Measurements from ENCODE around the gene CAMK1D. TPM values are rescaled to one million over a fixed set of nuclear protein-coding genes. Genes with fewer than 3 reads are reported as not detected.

Gene CAMK1D
- total RNA-seq, 2 experiments from 2014 or later: 28.8 to 35.3 TPM

GRCh38 chr10:12592967-12593366, 243.6 kb downstream of the CAMK1D start:
- TF ChIP-seq CTCF (IDR thresholded peaks at IDR 0.05): no peak
- Mint-ChIP-seq H3K36me3 (ENCODE audit: low read depth) (peaks cover 8% of the 10 kb centered on the region), H3K4me1 (ENCODE audit: low read depth) (peaks cover 98% of the 10 kb centered on the region), H3K9me3 (peaks cover 3% of the 10 kb centered on the region), H3K27ac (peak overlapping the region; percentile 96), H3K4me3 (no peak overlapping the region), H3K27me3 (no peaks in the 10 kb centered on the region)
- no peaks in the 10 kb centered on the region for H3K36me3 ChIP-seq (ENCODE audit: insufficient read depth, low read length)
- H3K4me3 ChIP-seq (ENCODE audit: low read length): no peak overlapping the region
- no peak overlapping the region for H3K27ac ChIP-seq (ENCODE audit: low read depth in 1 of 2, low read length in 2 of 2)
- ATAC-seq (ENCODE audit: poor library complexity) (no peak), DNase-seq (no peak)
- ChIA-PET POLR2A (interaction anchor here (1.3 kb wide), 1 partner anchor 243 kb away, joined by 3 read pairs; the partner anchor contains the start of gene CAMK1D), CTCF (no interaction called here)
- intact Hi-C loops (cut with DNase I, micrococcal nuclease): loop anchor here in 1 of 2 experiments (2.0 to 5.0 kb wide), 3 partner anchors 14 to 146 kb away; no protein-coding TSS in a partner anchor
- H3K27me3 ChIP-seq (ENCODE audit: control insufficient read depth in 1 of 2, insufficient read depth in 2 of 2, low read length in 2 of 2): no peaks in the 10 kb centered on the region
- peaks cover 66% of the 10 kb centered on the region for H3K4me1 ChIP-seq (ENCODE audit: insufficient read depth, low read length)
- no peaks in the 10 kb centered on the region for H3K9me3 ChIP-seq (ENCODE audit: control insufficient read depth in 1 of 2, insufficient read depth in 1 of 2, low read length in 2 of 2)

- no peak for TF ChIP-seq CTCF (IDR thresholded peaks at IDR 0.05)
- H3K9me3 ChIP-seq (ENCODE audit: control insufficient read depth in 1 of 2, insufficient read depth in 1 of 2, low read length in 2 of 2): no peaks in the 10 kb centered on the region
- ATAC-seq (ENCODE audit: poor library complexity) (peak; percentile 80), DNase-seq (peak in 12 of 14 experiments; percentile 7 to 82 (median 30))
- Mint-ChIP-seq H3K4me1 (ENCODE audit: low read depth) (peaks cover 96% of the 10 kb centered on the region), H3K27me3 (no peaks in the 10 kb centered on the region), H3K4me3 (peak overlapping the region; percentile 75), H3K36me3 (ENCODE audit: low read depth) (peaks cover 8% of the 10 kb centered on the region), H3K9me3 (peaks cover 3% of the 10 kb centered on the region), H3K27ac (peak overlapping the region; percentile 96)
- ChIA-PET POLR2A (interaction anchor here (1.3 to 3.2 kb wide), 2 partner anchors 11 to 245 kb away, joined by 3 to 16 read pairs; partner anchors contain the start of gene CAMK1D), CTCF (no interaction called here)
- no peaks in the 10 kb centered on the region for H3K36me3 ChIP-seq (ENCODE audit: insufficient read depth, low read length)
- no peak overlapping the region for H3K4me3 ChIP-seq (ENCODE audit: low read length)
- intact Hi-C loops (cut with DNase I, micrococcal nuclease): loop anchor here in 1 of 2 experiments (5.0 kb wide), 2 partner anchors 43 to 147 kb away; no protein-coding TSS in a partner anchor
- H3K27ac ChIP-seq (ENCODE audit: low read depth in 1 of 2, low read length in 2 of 2): peak overlapping the region; percentile 32
- peaks cover 53% of the 10 kb centered on the region for H3K4me1 ChIP-seq (ENCODE audit: insufficient read depth, low read length)
- no peaks in the 10 kb centered on the region for H3K27me3 ChIP-seq (ENCODE audit: control insufficient read depth in 1 of 2, insufficient read depth in 2 of 2, low read length in 2 of 2)
These were observed 245.1 kb downstream of the CAMK1D start for GRCh38 chr10:12594448-12594944.

- intact Hi-C loops (cut with DNase I, micrococcal nuclease): no loop called here
- H3K4me3 Mint-ChIP-seq: no peak overlapping the region
These were observed 246.7 kb downstream of the CAMK1D start for GRCh38 chr10:12595936-12596576.

More at GRCh38 chr10:12595936-12596576, 246.7 kb downstream of the CAMK1D start:
- ChIA-PET CTCF (interaction anchor here (1.0 kb wide), 1 partner anchor 14 kb away, joined by 3 read pairs; no protein-coding TSS in a partner anchor), POLR2A (interaction anchor here (0.9 to 3.2 kb wide), 3 partner anchors 8 to 21 kb away, joined by 3 to 16 read pairs (median 3); no protein-coding TSS in a partner anchor)
- H3K9me3 ChIP-seq (ENCODE audit: control insufficient read depth in 1 of 2, insufficient read depth in 1 of 2, low read length in 2 of 2): no peaks in the 10 kb centered on the region
- no peak for DNase-seq
- H3K36me3 ChIP-seq (ENCODE audit: insufficient read depth, low read length): no peaks in the 10 kb centered on the region
- peaks cover 46% of the 10 kb centered on the region for H3K4me1 ChIP-seq (ENCODE audit: insufficient read depth, low read length)
- H3K4me1 Mint-ChIP-seq (ENCODE audit: low read depth): peaks cover 89% of the 10 kb centered on the region
- H3K27ac Mint-ChIP-seq: peak overlapping the region; percentile 96
- peaks cover 3% of the 10 kb centered on the region for H3K9me3 Mint-ChIP-seq
- no peaks in the 10 kb centered on the region for H3K27me3 Mint-ChIP-seq
- H3K27me3 ChIP-seq (ENCODE audit: control insufficient read depth in 1 of 2, insufficient read depth in 2 of 2, low read length in 2 of 2): no peaks in the 10 kb centered on the region
- ATAC-seq (ENCODE audit: poor library complexity): no peak
- peak overlapping the region in 1 of 2 donors; percentile 35 for H3K27ac ChIP-seq (ENCODE audit: low read depth in 1 of 2, low read length in 2 of 2)
- H3K4me3 ChIP-seq (ENCODE audit: low read length): no peak overlapping the region
- no peak for TF ChIP-seq CTCF (IDR thresholded peaks at IDR 0.05)
- H3K36me3 Mint-ChIP-seq (ENCODE audit: low read depth): peaks cover 8% of the 10 kb centered on the region

Data from CD4-positive, alpha-beta T cell (primary cell).